ENCODE data around the gene MGAT4C.
"Not testable (repeated sequence)": the region's sequence is repeated elsewhere in the genome, so short reads cannot be mapped to it uniquely, and the experiment has no call there.

Gene MGAT4C

DNA sequence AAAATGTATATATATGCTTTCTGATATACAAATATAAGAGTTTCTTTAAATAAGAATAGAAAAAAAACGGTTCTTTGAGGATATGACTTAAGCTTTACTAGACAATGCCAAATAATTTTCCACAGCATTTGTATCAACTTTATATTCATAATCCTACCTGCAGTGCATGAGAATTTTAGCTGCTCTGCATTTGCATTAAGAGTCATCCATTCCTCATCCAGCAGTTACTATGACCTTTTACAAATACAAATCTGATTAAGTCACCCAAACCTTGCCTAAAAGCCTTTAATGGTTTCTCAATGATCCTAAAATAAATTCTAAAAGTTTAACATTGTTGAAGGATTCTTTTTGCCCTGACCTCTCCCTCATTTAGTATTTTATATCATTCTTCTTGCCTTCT lies 116.5 kb downstream of the MGAT4C start:
- FAIRE-seq (no peak), DNase-seq (ENCODE audit: insufficient read length, low spot score) (no peak)

- FAIRE-seq (no peak), DNase-seq (ENCODE audit: insufficient read length, low spot score) (no peak)
Measured at GRCh38 chr12:86138770-86139169, 117.4 kb downstream of the MGAT4C start.

DNA sequence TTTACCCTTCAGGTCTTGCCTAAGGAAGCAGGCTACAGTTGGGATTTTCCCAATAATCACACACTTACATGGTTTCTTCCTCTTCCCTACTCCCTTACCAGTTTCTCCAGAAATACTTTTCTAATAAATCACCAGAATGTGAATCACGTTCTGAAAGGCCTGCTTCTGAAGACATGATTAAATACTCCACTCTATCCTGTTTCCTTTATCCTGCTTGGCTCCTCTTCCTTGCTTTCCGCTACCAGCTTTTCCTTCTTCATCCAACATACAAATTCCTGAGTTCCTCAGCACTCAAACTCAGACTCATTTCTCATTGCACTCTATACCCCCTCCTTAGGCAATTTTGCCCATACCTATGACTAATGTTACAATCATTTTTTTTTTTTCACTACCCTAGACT lies 118.3 kb downstream of the MGAT4C start:
- DNase-seq (ENCODE audit: insufficient read length, low spot score), result peak; percentile 33

GRCh38 chr12:86134561-86134960 lies 121.6 kb downstream of the MGAT4C start:
- FAIRE-seq, result no peak
- DNase-seq (ENCODE audit: insufficient read length, low spot score), result peak; percentile 8

More for the DNA sequence above, 118.3 kb downstream of the MGAT4C start:
- FAIRE-seq, result no peak

GRCh38 chr12:86126900-86127299 lies 129.3 kb downstream of the MGAT4C start:
- DNase-seq (ENCODE audit: insufficient read length, low spot score), result not testable (repeated sequence)

GRCh38 chr12:86122846-86123468 lies 133.2 kb downstream of the MGAT4C start:
- FAIRE-seq, result no peak
- no peak for DNase-seq (ENCODE audit: insufficient read length, low spot score)

More at GRCh38 chr12:86126900-86127299, 129.3 kb downstream of the MGAT4C start:
- FAIRE-seq, result not testable (repeated sequence)

- DNase-seq (ENCODE audit: insufficient read length, low spot score) (no peak), FAIRE-seq (no peak)
Measured at GRCh38 chr12:86118161-86118560, 138.0 kb downstream of the MGAT4C start.

- DNase-seq (ENCODE audit: insufficient read length, low spot score) (no peak), FAIRE-seq (no peak)
Measured at GRCh38 chr12:86117711-86118110, 138.5 kb downstream of the MGAT4C start.

- DNase-seq (ENCODE audit: insufficient read length, low spot score), result no peak
- FAIRE-seq, result no peak
Measured at GRCh38 chr12:86104087-86104486, 152.1 kb downstream of the MGAT4C start.

GRCh38 chr12:86097161-86097560 lies 159.0 kb downstream of the MGAT4C start:
- FAIRE-seq (no peak), DNase-seq (ENCODE audit: insufficient read length, low spot score) (no peak)

DNA sequence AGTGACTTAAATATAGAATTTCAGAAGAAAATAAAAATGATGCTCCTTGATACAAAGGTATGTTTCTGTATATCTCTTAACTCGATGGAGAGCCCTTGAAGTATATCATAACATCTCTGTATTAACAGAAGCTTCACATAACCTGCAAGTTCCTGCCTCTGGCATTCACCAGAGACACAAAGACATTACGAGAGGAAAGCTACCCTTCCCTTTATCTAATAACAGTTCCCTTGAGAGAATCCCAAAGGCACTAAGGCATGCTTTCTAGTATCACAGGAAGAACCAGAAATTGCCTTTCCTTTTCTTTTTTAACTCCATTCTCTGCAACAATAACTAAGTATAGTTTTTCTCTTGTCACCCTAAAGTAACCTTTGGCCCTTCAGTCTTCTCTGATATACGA lies 164.5 kb downstream of the MGAT4C start:
- FAIRE-seq (no peak), DNase-seq (ENCODE audit: insufficient read length, low spot score) (no peak)

DNA sequence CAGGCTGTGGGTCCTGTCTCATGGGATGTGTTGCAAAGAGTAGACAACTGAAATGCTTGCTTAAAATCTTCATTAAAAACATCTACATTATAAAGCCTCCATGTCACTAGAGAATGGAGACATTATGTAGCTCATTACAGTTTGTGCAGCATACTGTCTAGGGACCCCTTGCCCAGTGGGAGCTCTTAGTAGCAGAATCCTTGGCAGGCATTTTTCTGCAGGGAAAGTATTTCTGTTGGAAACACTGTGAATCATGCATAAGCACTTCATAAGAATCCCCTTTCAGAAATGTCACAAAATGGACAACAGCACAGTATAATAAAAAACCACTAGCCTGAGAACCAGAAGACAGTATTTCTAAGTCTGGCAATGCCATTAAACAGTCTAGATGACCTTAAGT lies 174.3 kb downstream of the MGAT4C start:
- DNase-seq (ENCODE audit: insufficient read length, low spot score) (no peak), FAIRE-seq (no peak)

DNA sequence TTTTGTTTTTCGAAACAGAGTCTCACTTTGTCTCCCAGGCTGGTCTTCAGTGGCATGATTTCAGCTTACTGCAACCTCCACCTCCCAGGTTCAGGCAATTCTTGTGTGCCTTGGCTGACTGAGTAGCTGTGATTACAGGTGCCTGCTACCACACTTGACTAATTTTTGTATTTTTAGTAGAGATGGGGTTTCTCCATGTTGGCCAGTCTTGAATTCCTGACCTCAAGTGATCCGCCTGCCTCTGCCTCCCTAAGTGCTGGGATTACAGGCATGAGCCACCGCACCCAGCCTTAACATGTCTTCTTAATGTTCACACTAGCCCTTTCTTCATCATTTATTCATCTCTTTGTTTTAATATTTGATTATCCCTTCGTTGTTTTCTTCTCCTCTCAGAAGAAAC lies 197.1 kb downstream of the MGAT4C start:
- not testable (repeated sequence) for FAIRE-seq; DNase-seq (ENCODE audit: insufficient read length, low spot score)

GRCh38 chr12:86057092-86057845 lies 198.9 kb downstream of the MGAT4C start:
- FAIRE-seq, result no peak
- no peak for DNase-seq (ENCODE audit: insufficient read length, low spot score)

- FAIRE-seq (no peak), DNase-seq (ENCODE audit: insufficient read length, low spot score) (no peak)
Measured at GRCh38 chr12:86052921-86053320, 203.3 kb downstream of the MGAT4C start.

GRCh38 chr12:86050010-86050409 lies 206.2 kb downstream of the MGAT4C start:
- no peak for FAIRE-seq
- no peak for DNase-seq (ENCODE audit: insufficient read length, low spot score)

GRCh38 chr12:86044396-86044795 lies 211.8 kb downstream of the MGAT4C start:
- peak; percentile 36 for FAIRE-seq

GRCh38 chr12:86042062-86042461 lies 214.1 kb downstream of the MGAT4C start:
- no peak for FAIRE-seq

More at GRCh38 chr12:86044396-86044795, 211.8 kb downstream of the MGAT4C start:
- DNase-seq (ENCODE audit: insufficient read length, low spot score), result no peak

DNA sequence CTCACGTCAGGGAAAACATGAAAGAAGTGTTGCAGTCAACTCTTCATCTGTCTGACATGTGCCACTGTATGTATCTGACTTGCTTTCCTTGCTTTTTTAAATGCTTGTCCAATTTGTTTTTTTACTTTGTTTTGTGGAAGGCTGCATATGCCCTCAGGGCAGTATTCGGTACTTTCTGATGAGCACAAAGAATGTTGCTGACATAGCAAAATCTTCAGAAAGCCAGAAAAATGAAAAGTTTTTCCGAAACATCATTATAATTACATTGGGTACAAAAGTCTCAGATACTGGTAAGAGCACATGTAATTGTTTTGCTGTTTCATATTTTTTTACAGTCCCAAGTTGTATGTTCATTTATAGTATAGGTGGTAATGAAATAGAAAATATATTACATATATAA lies 237.8 kb downstream of the MGAT4C start:
- FAIRE-seq, result no peak
- no peak for DNase-seq (ENCODE audit: insufficient read length, low spot score)

More at GRCh38 chr12:86042062-86042461, 214.1 kb downstream of the MGAT4C start:
- DNase-seq (ENCODE audit: insufficient read length, low spot score), result no peak

DNA sequence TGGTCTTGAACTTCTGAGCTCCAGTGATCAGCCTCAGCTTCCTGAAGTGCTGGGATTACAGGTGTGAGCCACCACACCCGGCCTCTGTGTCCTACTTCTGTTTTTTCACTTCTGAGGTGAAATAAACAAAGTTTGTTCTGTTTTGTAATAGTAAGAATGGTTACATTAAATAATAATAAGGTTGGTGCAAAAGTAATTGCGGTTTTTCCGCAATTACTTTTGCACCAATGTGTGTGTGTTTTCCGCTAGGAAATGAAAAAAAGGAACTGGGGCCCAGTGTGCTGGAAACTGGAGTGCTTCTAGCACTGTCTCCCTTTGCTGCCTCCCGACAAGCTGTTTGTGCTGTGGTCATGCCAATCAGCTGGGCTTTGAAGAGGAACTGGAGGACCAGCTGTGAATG lies 241.2 kb downstream of the MGAT4C start:
- no peak for FAIRE-seq
- DNase-seq (ENCODE audit: insufficient read length, low spot score), result no peak

GRCh38 chr12:86006727-86007126 lies 249.5 kb downstream of the MGAT4C start:
- FAIRE-seq (no peak), DNase-seq (ENCODE audit: insufficient read length, low spot score) (no peak)

DNA sequence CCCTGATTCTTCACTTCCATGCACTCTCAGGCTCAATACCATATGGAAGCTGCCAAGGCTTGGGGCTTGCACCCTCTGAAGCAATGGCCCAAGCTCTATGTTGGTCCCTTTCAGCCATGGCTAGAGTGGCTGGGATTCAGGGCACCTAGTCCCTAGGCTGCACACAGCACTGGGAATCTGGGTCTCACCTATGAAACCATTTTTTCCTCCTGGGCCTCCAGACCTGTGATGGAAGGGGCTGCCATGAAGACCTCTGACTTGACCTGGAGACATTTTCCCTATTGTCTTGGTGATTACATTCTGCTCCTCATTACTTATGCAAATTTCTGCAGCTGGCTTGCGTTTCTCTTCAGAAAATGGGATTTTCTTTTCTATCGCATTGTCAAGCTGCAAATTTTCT lies 258.1 kb downstream of the MGAT4C start:
- DNase-seq (ENCODE audit: insufficient read length, low spot score) (no peak), FAIRE-seq (no peak)

All from HTR-8/SVneo (cell line).